Measurements from ENCODE around the gene SERPINA3. TPM values are rescaled to one million over a fixed set of nuclear protein-coding genes. Genes with fewer than 3 reads are reported as not detected.

The SERPINA3 gene
- polyA plus RNA-seq: 1.1 TPM in 1 of 2 replicates, not detected in the other

GRCh38 chr14:94612174-94612573 lies at the start of gene SERPINA3:
TSS of gene SERPINA3 (plus strand) at chr14:94612391. CDS start at chr14:94614442, 2,051 bp downstream.

DNA sequence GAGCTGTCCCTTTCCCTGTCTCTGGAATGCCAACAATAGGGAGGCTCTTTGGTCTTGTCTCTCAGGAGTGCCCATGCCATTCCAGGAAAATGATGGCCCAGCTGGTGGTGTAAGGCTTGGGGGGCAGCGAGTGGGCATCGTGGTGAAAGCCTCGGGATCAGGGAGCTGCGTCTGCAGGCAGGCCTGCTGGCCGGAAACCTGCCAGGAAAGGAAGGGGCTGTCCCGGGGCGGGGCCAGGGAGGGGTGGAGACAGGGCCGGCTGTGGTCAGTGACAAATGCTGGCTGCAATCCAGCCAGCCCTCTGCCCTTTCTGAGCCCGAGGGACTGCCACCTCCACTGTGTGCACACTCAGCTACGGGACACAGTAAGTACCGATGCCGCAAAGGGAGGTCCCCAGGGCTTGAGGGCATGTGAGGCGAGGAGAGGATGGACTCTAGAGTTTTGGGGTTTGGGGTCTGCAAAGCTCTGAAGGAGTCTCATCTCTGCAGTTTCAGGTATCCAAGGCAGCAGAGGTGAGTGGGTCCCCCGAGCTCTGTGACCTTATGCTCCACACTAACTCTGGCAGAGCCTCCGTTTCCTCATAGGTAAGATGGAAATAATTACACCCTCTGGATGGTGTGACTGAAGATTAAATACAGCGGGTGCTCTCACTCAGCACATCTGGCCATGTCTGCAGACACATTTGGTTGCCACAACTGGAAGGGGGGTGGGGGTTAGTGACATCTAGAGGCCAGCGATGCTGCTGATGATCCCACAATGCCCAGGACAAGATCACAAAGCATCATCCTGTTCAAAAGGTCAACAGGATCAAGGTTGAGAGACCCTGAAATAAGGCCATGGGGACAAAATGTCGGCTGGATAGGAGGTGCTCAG lies 30.8 kb upstream of the SERPINA3 start, which contains the start of gene SERPINA5:
SERPINA5 (plus strand) TSS at position 300 of the 873 bp plus-strand sequence. CDS start 5,937 bp downstream, outside the sequence.

Other genes starting within 250 kb of the SERPINA3 start
- gene SERPINA2, start 245.7 kb upstream of the SERPINA3 start, polyA plus RNA-seq: not detected in 2 replicates
- 0.42 TPM in 1 of 2 replicates, not detected in the other for gene SERPINA1, start 223.8 kb upstream of the SERPINA3 start, polyA plus RNA-seq
- not detected in 2 replicates for gene SERPINA11, start 159.6 kb upstream of the SERPINA3 start, polyA plus RNA-seq
- not detected in 2 replicates for gene SERPINA9, start 136.2 kb upstream of the SERPINA3 start, polyA plus RNA-seq
- not detected in 2 replicates for gene SERPINA12, start 102.9 kb upstream of the SERPINA3 start, polyA plus RNA-seq
- not detected in 2 replicates for gene SERPINA4, start 50.9 kb upstream of the SERPINA3 start, polyA plus RNA-seq
- gene SERPINA5, start 31.0 kb upstream of the SERPINA3 start, polyA plus RNA-seq: not detected in 2 replicates
- gene GSC, start 157.7 kb downstream of the SERPINA3 start, polyA plus RNA-seq: not detected in 2 replicates